Common myeloid progenitor, CD34-positive (primary cell): ENCODE results near the gene MTOR.

Experiments used
- CTCF ChIA-PET: fragments of 350-600 bp; sonication (Branson Sonifier 250); formaldehyde crosslinking; loops from one replicate; lab custom pipeline; 2021; ENCODE audit warnings: antibody characterized with exemption; lab: Charles Lee
- POLR2A ChIA-PET: fragments of 350-600 bp; sonication (Branson Sonifier 250); formaldehyde crosslinking; loops from one replicate; lab custom pipeline; 2021; ENCODE audit warnings: antibody characterized with exemption; lab: Charles Lee
- DNase-seq, 3 donors: peaks; one replicate each; pipeline versions ENCODE4 v3.0.0 to v3.0.0-alpha.2; 2013
- H3K27ac ChIP-seq, 2 experiments: 1 replicate in 1 of 2; 2 replicates in 1 of 2; pipeline ENCODE4 v1.7.0; 2013; ENCODE audit warnings: inconsistent platforms in 2 of 2, low read length in 2 of 2, mild to moderate bottlenecking in 2 of 2, low read depth in 1 of 2, moderate library complexity in 1 of 2; ENCODE audit not compliant: severe bottlenecking in 2 of 2, insufficient read depth in 1 of 2, poor library complexity in 1 of 2
- H3K27me3 ChIP-seq, 5 experiments: replicated peaks in 2 of 5; 1 replicate in 3 of 5; 2 replicates in 2 of 5; pipeline versions ENCODE4 v1.6.1 to v1.7.0; 2013; ENCODE audit warnings: low read length in 4 of 5, mild to moderate bottlenecking in 2 of 5, moderate library complexity in 2 of 5, inconsistent platforms in 1 of 5; ENCODE audit not compliant: insufficient read depth in 5 of 5, control insufficient read depth in 4 of 5
- H3K36me3 ChIP-seq, 4 experiments: 1 replicate in 2 of 4; 2 replicates in 2 of 4; pipeline versions ENCODE4 v1.6.1 to v1.7.0; 2013; ENCODE audit warnings: low read length in 3 of 4, control low read depth in 1 of 4, mild to moderate bottlenecking in 1 of 4; ENCODE audit not compliant: control insufficient read depth in 4 of 4, insufficient read depth in 4 of 4
- H3K4me1 ChIP-seq, 4 experiments: 1 replicate in 3 of 4; 2 replicates in 1 of 4; pipeline versions ENCODE4 v1.6.1 to v1.7.1; 2013; ENCODE audit warnings: low read length in 3 of 4, mild to moderate bottlenecking in 3 of 4, control low read depth in 1 of 4, inconsistent platforms in 1 of 4, moderate library complexity in 1 of 4; ENCODE audit not compliant: control insufficient read depth in 4 of 4, insufficient read depth in 4 of 4; ENCODE audit errors: control extremely low read depth in 1 of 4
- H3K4me3 ChIP-seq, 7 experiments: 1 replicate in 4 of 7; 2 replicates in 3 of 7; pipeline versions ENCODE4 v1.5.1 to v1.7.0; 2013; ENCODE audit warnings: mild to moderate bottlenecking in 7 of 7, low read length in 6 of 7, moderate library complexity in 6 of 7, inconsistent platforms in 2 of 7, low read depth in 2 of 7, control low read depth in 1 of 7; ENCODE audit not compliant: insufficient read depth in 4 of 7, control insufficient read depth in 1 of 7; ENCODE audit errors: extremely low read depth in 1 of 7
- H3K9me3 ChIP-seq, 5 experiments: 1 replicate in 4 of 5; 2 replicates in 1 of 5; pipeline versions ENCODE4 v1.6.1 to v1.7.1; 2013; ENCODE audit warnings: low read length in 4 of 5, mild to moderate bottlenecking in 2 of 5, inconsistent platforms in 1 of 5, low read depth in 1 of 5, moderate library complexity in 1 of 5; ENCODE audit not compliant: control insufficient read depth in 4 of 5, insufficient read depth in 2 of 5; ENCODE audit errors: control extremely low read depth in 1 of 5
- WGBS: methylation state at CpG from one replicate; pipeline ENCODE4 v1.1.5; 2013; ENCODE audit not compliant: insufficient coverage; 5-methylcytosine and 5-hydroxymethylcytosine counted together

Gene MTOR

GRCh38 chr1:11144570-11145256, 117.6 kb downstream of the MTOR start:
- WGBS = 95% methylated on average over 12 of the region's 12 CpGs
- Histone ChIP-seq H3K36me3 (peaks cover 7 to 67% (median 38%) of the 10 kb centered on the region in 4 experiments), H3K27me3 (no peaks in the 10 kb centered on the region), H3K4me1 (no peaks in the 10 kb centered on the region), H3K4me3 (no peak overlapping the region), H3K27ac (no peak overlapping the region), H3K9me3 (no peaks in the 10 kb centered on the region)
- POLR2A ChIA-PET = no interaction called here
- no peak for DNase-seq
- CTCF ChIA-PET = no interaction called here

DNA sequence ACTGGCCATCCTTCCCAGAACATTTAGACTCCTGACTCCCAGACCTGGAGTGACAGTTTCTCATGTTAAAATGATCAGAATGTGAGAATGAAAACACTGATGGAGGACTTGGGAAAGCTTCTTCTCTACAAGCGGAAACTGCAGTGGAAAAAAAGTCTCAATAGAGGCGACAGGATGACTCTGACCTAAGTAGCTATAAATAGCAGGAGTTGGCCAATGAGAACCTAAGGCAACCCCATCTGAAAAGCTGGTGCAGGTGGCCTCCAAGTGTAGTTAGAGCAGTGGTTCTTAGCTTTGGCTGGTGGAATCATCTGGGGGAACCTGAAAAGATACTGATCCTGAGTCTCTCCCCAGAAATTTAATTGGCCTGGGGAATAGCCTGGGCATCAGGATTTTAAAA, 118.4 kb downstream of the MTOR start:
- ChIA-PET CTCF (no interaction called here), POLR2A (no interaction called here)
- Histone ChIP-seq H3K36me3 (peaks cover 8 to 64% (median 35%) of the 10 kb centered on the region in 4 experiments), H3K9me3 (no peaks in the 10 kb centered on the region), H3K4me1 (no peaks in the 10 kb centered on the region), H3K4me3 (no peak overlapping the region), H3K27ac (no peak overlapping the region), H3K27me3 (no peaks in the 10 kb centered on the region)
- DNase-seq = no peak
- 92% methylated on average over 2 of the region's 2 CpGs for WGBS

DNA sequence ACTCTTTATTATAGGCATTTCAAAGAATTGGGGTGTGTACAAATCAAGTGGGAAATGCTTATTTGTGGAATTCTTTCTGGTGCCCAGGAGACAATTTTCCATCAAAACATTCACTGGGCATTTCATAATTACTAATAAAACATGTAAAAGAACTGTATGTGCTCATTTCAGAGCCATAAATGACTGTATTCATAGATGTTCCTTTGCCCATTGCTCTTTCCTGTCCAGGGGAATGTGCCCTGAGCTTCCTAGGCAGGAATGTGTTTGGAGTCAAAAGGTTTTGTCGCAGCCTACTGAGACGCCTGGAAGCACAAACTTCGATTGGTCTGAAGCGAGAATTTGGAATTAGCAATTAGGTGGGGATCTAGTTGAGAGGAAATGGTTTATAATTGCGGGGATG, 119.0 kb downstream of the MTOR start:
- 100% methylated on average over 4 of the region's 5 CpGs for WGBS
- H3K4me3 ChIP-seq = no peak overlapping the region
- ChIA-PET POLR2A (no interaction called here), CTCF (no interaction called here)
- DNase-seq = no peak
- H3K27me3 ChIP-seq = no peaks in the 10 kb centered on the region
- no peaks in the 10 kb centered on the region for H3K4me1 ChIP-seq
- peaks cover 12 to 66% (median 38%) of the 10 kb centered on the region in 4 experiments for H3K36me3 ChIP-seq
- no peak overlapping the region for H3K27ac ChIP-seq
- no peaks in the 10 kb centered on the region for H3K9me3 ChIP-seq

DNA sequence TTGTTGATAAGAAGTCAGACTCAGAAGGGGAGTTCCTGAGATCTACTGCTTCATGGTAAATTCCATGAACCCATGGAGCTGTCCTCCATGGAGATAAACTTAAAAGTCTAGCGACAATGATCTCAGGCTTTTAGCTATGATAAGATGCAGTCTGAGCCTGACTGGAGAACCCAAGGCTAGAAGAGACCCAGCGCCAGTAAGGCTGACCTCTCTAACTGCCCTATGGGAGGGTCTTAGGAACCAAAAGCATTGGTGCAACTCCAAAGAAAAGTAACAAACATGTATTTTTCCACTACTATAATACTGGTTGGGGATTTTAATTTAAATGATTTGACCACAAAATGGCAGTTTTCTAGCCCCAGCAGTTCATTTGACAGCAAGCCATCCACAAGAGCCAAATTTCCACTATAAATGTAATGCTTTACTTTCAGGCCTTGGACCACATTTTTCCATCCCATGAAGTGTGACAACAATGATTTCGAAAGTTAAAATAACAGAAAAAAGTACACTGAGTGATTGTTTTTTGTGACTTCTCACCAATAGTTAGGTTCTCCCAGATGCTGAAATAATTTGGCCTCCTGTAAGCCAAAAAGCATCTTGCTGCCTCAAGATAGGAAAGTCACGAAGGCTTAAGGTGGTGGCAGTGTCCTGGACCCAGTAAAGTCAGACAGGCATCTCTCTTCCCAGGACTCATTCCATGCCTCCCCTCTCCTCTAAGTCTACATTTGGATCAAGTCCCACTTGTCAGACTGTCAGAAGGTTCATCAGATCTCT, 119.5 kb downstream of the MTOR start:
- Histone ChIP-seq H3K36me3 (peaks cover 12 to 69% (median 41%) of the 10 kb centered on the region in 4 experiments), H3K27ac (no peak overlapping the region), H3K27me3 (no peaks in the 10 kb centered on the region), H3K9me3 (no peaks in the 10 kb centered on the region), H3K4me3 (no peak overlapping the region), H3K4me1 (no peaks in the 10 kb centered on the region)
- ChIA-PET POLR2A (no interaction called here), CTCF (no interaction called here)
- DNase-seq = no peak
- WGBS = 94% methylated on average over 4 of the region's 4 CpGs

GRCh38 chr1:11138952-11139351, 123.4 kb downstream of the MTOR start:
- DNase-seq = no peak
- Histone ChIP-seq H3K9me3 (no peaks in the 10 kb centered on the region), H3K36me3 (peaks cover 19 to 59% (median 41%) of the 10 kb centered on the region in 4 experiments), H3K27me3 (no peaks in the 10 kb centered on the region), H3K4me3 (no peak overlapping the region), H3K4me1 (no peaks in the 10 kb centered on the region), H3K27ac (no peak overlapping the region)
- 100% methylated on average over 2 of the region's 3 CpGs for WGBS
- CTCF ChIA-PET = no interaction called here
- POLR2A ChIA-PET = no interaction called here

DNA sequence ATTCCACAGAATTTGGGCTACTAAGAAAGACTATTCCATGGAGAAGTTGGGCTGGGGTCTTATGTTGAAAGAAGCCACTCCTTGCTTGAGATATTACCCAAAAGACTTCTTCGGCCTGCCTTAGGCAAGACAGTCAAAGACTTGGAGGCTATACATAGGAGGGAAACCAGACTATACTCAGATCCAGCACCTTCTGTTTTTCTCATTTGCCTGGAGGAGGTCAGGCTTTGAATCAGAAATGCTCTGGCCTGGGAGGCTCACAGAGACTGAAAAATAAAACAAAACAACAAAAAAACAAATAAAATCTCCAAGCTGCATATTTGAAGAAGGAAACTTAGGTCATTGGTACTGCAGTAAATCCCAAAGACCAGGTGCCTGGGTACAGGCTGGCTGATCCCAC, 124.3 kb downstream of the MTOR start:
- CTCF ChIA-PET = no interaction called here

GRCh38 chr1:11134898-11135266, 127.5 kb downstream of the MTOR start:
- CTCF ChIA-PET = no interaction called here
- no peak overlapping the region for H3K4me3 ChIP-seq
- no peak for DNase-seq
- POLR2A ChIA-PET = interaction anchor here (0.6 kb wide), 1 partner anchor 117 kb away, joined by 3 read pairs; no protein-coding TSS in a partner anchor
- no peak overlapping the region for H3K27ac ChIP-seq
- no peaks in the 10 kb centered on the region for H3K4me1 ChIP-seq
- peaks cover 23 to 79% (median 56%) of the 10 kb centered on the region in 4 experiments for H3K36me3 ChIP-seq
- no peaks in the 10 kb centered on the region for H3K9me3 ChIP-seq
- 100% methylated on average over 2 of the region's 5 CpGs for WGBS
- no peaks in the 10 kb centered on the region for H3K27me3 ChIP-seq

More for the DNA sequence above, 124.3 kb downstream of the MTOR start:
- H3K4me3 ChIP-seq = no peak overlapping the region
- POLR2A ChIA-PET = no interaction called here
- no peak overlapping the region for H3K27ac ChIP-seq
- H3K9me3 ChIP-seq = no peaks in the 10 kb centered on the region
- H3K4me1 ChIP-seq = no peaks in the 10 kb centered on the region
- H3K36me3 ChIP-seq = peaks cover 21 to 59% (median 43%) of the 10 kb centered on the region in 4 experiments
- WGBS = 100% methylated on average over 1 of the region's 1 CpG
- no peak for DNase-seq
- no peaks in the 10 kb centered on the region for H3K27me3 ChIP-seq
